Esophagus squamous epithelium (tissue), 4 donors: Measurements from ENCODE around the gene COMT.

Experiments
- CTCF ChIP-seq, 6 experiments: fragments of 450-650 bp in 4 of 6; fragments of 200-600 bp in 2 of 6; sonication (generic) in 2 of 6; IDR thresholded peaks; one replicate each; pipeline ENCODE4 v1.5.1; 2016 to 2019; ENCODE audit warnings: antibody characterized with exemption in 6 of 6, mild to moderate bottlenecking in 4 of 6, moderate library complexity in 4 of 6
- POLR2A ChIP-seq, 4 donors: fragments of 450-650 bp; IDR thresholded peaks; one replicate each; pipeline ENCODE4 v1.6.1; 2017; ENCODE audit warnings: antibody characterized with exemption in 4 of 4, mild to moderate bottlenecking in 4 of 4, moderate library complexity in 3 of 4

GRCh38 chr22:20013382-20013871 lies 71.9 kb downstream of the COMT start:
- TF ChIP-seq CTCF (IDR thresholded peaks at IDR 0.05) = peak; percentile 17 to 65 (median 46)
- TF ChIP-seq POLR2A (IDR thresholded peaks at IDR 0.05) = no peak
